GM18498 (cell line): ENCODE results near the gene TRPM2.
"Not testable (repeated sequence)": the region's sequence is repeated elsewhere in the genome, so short reads cannot be mapped to it uniquely, and the experiment has no call there.

Experiments used
- ATAC-seq: cut with Tn5 transposase; IDR thresholded peaks from one replicate; pipeline ENCODE4 v1.9.1; 2021; ENCODE audit warnings: mild to moderate bottlenecking, moderate library complexity; ENCODE audit not compliant: unreplicated experiment

TRPM2 gene

GRCh38 chr21:44475266-44475845 lies 121.9 kb downstream of the TRPM2 start:
- ATAC-seq: no peak

GRCh38 chr21:44477131-44477530 lies 123.7 kb downstream of the TRPM2 start:
- ATAC-seq: no peak

DNA sequence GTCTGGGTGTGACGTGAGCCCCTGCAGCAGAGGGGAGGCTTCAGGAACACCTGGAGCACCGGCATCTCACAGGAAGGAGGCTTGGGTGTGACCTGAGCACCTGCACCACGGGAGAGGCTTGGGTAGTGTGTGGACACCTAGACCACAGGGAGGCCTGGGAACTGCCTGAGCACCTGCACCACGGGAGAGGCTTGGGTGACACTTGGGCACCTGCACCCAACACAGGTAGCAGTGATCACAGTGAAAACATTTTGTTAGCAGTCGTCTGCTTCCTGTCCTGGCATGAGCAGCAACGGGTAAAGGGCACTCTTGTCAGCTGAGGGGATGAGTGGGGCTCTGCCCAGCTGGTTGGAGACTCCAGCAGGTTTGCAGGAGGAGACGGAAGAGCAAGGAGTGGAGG lies 124.3 kb downstream of the TRPM2 start:
- ATAC-seq: no peak

DNA sequence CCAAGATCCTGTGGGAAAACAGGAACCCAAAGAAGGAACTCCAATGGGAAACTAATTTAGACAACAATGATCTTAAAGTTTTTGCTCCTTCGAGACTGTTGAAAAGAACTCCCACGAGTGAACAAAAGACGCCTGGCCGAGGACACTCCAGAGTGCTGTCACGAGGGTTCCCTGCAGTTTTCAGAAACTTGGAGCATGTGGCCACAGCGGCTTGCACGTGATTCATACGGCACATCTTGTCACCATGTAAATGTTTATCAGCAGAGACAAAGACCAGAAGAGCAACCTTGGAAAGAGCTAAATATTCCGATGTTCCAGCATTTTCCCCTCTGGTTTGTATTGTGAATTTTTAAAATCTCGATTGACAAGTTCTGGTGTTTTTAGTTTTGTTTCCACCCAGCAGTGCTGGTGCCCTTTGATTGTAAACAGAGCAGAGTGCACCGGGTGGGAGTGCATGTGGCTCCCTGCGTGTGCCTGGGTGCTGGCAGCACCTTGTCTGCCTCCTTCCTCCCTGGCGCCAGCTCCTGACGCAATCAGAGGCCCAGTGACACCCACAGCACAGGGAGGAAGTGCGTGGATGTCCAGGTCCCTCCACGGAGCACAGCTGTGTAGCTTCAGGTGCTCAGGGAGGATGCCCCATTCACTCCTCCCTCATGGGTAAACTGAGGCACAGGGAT lies 124.8 kb downstream of the TRPM2 start:
- ATAC-seq: no peak

- no peak for ATAC-seq
Observed at GRCh38 chr21:44478801-44479167, 125.4 kb downstream of the TRPM2 start.

GRCh38 chr21:44479556-44480199 lies 126.3 kb downstream of the TRPM2 start:
- ATAC-seq: not testable (repeated sequence)

- ATAC-seq: no peak
Observed at GRCh38 chr21:44480200-44481053, 127.0 kb downstream of the TRPM2 start.

DNA sequence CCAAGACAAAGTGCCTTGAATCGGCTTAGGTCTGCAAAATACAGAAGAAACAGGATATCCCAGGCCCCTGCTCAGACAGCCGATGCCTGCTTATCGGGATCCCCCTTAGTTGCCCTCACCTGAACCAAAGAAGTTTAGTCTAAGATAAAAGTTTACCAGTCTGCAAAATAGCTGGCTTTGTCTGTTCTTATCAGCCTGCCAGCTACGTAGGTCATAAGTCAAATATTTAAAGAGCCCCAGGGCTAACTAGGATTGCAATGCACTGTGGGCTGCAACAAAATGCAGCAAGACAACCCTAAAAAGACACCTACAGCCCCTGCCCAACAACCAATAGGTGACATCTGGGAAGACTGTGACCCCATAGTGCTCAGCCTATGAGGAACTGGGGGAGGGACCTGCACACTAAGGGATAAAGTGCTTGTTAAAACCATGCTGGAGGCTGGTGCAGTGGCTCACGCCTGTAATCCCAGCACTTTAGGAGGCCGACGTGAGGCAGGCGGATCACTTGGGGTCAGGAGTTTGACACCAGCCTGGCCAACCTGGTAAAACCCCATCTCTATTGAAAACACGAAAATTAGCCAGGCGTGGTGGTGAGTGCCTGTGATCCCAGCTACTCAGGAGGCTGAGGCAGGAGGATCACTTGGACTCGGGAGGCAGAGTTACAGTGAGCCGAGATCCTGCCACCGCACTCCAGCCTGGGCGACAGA lies 129.3 kb downstream of the TRPM2 start:
- no peak for ATAC-seq

GRCh38 chr21:44483288-44484237 lies 130.1 kb downstream of the TRPM2 start:
- no peak for ATAC-seq

- ATAC-seq: no peak
Observed at GRCh38 chr21:44484498-44485253, 131.3 kb downstream of the TRPM2 start.

DNA sequence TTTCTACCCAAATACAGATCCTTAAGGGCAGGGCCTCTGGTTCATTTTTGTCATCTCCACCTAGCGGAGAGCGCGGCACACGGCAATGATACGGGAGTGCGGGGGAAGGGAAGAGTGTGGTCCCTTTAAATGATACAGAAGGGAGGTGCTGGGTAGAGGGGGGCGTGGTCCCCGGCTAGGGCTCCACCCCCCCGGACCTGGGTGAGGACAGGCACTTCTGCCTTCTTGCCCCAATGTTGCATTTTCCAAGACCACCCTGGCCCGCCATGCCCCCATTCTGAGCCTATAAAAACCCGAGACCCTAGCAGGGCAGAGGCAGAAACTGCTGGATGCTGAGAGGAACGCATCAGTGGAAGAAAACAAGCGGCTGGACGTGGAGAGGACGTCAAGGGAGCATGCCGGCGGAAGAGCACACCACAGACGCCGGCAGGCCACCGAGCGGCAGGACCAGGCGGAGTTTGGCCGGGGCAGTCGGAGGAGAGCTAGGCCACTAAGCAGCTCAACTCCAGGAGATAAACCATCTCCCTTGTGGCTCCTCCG lies 131.9 kb downstream of the TRPM2 start:
- no peak for ATAC-seq

GRCh38 chr21:44485796-44486195 lies 132.4 kb downstream of the TRPM2 start:
- ATAC-seq: no peak

- no peak for ATAC-seq
Observed at GRCh38 chr21:44486302-44486701, 132.9 kb downstream of the TRPM2 start.

DNA sequence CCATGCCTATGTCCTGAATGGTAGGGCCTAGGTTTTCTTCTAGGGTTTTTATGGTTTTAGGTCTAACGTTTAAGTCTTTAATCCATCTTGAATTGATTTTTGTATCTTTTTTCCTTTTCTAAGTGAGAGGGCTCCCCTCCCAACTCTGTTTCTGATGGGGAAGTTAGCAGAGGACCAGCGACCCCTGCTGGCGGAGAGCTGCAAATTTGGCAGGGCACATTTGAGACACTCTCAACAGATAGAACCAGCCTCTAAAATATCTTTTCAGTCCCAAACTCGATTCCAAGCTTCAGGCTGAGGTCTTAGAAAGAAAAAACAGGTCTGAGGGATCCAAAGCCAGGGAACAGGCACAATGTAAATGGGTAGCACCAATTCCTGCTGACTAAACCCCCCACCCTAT lies 134.4 kb downstream of the TRPM2 start:
- ATAC-seq: no peak

GRCh38 chr21:44489962-44490361 lies 136.5 kb downstream of the TRPM2 start:
- no peak for ATAC-seq

GRCh38 chr21:44490405-44490804 lies 137.0 kb downstream of the TRPM2 start:
- no peak for ATAC-seq

GRCh38 chr21:44490816-44491215 lies 137.4 kb downstream of the TRPM2 start:
- ATAC-seq: no peak
